Measurements from ENCODE around the gene MDN1. TPM values are rescaled to one million over a fixed set of nuclear protein-coding genes. Genes with fewer than 3 reads are reported as not detected.
"Not testable (repeated sequence)": the region's sequence is repeated elsewhere in the genome, so short reads cannot be mapped to it uniquely, and the experiment has no call there.

The MDN1 gene
- total RNA-seq, 1 donor from 2014 or later: 36.6 TPM

DNA sequence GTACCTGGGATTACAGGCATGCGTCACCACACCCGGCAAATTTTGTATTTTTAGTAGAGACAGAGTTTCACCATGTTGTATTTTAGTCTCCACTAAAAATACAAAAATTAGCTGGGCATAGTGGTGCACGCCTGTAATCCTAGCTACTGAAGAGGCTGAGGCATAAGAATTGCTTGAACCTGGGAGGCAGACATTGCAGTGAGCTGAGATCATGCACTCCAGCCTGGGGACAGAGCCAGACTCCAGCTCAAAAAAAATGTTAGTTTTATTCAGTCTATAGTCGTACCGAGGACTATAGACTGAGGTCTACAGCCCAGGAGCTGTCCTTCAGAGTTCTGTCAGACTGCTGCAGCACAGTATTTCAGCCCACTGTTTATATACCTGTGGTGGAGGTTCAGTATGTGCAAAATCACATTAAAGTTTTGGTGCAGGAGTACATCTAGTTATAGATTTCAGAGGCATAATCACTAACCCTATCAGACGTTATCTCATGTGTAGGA is 6.5 kb upstream of the MDN1 start:
- DNase-seq (ENCODE audit: low read depth): no peak

DNA sequence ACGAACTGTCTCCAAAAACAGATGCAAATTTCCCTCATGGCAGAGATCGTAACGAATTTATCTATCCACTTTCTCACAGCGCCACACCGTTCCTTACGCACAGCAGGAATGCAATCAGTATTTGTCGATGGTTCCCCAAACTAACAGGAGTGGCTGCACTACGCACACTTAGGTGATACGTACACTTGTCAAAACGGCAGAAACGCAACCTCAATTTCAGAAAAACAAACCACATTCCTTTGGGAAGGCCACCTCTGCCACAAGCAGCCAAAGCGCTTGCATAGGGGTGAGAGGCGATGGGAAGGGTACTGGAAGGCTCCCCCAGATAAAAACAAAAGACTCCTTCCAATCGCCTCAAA is 638 bp downstream of the MDN1 start:
- DNase-seq (ENCODE audit: low read depth): peak; percentile 48

DNA sequence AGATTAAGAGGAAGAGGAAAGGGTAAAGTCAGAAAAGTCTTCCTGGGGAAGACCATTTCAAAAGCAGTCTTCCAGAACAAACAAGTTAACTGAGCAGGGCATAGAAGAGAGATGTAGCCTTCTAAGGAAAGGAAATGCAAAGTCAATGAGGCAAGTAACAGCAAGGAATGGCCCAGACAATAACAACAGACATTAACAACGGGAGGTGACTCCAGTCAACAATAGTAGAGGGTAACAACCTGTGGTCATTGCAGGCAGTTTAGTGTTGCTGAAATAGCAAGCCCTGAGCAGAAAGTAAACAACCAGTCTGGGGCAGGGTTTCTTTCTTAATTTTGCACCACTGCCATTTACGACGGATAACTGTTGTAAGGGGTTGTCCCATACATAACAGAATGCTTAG is 2.1 kb downstream of the MDN1 start:
- DNase-seq (ENCODE audit: low read depth): peak; percentile 79

DNA sequence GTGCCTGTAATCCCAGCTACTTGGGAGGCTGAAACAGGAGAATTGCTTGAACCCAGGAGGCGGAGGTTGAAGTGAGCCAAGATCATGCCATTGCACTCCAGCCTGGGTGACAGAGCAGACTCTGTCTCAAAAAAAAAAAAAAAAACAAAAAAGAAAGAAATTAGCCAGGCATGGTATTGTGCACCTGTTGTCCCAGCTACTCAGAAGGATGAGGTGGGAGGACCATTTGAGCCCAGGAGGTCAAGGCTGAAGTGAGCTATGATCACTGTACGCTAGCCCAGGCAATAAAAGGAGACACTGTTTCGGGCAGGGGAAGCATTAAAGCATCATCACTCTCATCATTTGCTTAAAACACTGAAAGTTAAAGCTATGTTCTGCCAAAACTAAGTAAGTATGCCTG is 6.2 kb downstream of the MDN1 start:
- not testable (repeated sequence) for DNase-seq (ENCODE audit: low read depth)

DNA sequence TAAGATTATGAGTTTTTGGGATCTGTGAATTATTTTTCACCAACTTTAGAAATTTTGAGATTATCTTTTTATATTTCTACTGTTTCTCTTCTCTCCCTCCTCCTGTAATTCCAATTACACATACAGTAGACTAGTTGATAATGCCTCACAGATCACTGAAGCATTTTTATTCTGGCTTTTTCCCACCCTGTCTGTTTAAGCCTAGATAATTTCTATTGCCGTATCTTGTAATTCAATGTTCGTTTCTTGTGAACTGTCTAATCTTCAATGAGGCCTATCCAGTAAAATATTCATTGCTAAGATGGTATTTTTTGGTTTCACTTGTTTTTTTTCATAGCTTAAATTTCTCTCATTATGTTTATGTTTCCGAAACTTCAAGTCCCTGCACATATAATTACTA is 12.0 kb downstream of the MDN1 start:
- DNase-seq (ENCODE audit: low read depth): no peak

DNA sequence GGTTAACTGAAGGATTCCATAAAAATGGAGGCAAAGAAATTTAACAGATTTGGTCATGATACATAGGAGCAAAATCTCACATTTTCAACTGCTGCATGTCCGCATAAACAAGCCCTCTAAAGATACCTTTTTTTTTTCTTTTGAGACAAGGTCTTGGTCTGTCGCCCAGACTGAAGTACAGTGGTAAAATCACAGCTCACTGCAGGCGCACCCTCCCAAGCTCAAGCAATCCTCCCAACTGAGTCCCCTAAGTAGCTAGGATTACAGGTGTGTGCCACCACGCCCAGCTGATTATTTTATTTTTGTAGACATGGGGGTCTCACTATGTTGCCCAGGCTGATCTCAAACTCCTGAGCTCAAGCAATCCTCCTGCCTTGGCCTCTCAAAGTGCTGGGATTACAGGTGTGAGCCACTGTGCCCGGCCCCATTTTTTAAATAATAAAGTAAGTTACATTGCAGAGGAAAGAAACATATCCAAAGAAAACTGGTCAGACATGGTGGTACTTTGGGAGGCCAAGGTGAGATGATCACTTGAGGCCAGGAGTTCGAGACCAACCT is 13.7 kb downstream of the MDN1 start:
- DNase-seq (ENCODE audit: low read depth): no peak

DNA sequence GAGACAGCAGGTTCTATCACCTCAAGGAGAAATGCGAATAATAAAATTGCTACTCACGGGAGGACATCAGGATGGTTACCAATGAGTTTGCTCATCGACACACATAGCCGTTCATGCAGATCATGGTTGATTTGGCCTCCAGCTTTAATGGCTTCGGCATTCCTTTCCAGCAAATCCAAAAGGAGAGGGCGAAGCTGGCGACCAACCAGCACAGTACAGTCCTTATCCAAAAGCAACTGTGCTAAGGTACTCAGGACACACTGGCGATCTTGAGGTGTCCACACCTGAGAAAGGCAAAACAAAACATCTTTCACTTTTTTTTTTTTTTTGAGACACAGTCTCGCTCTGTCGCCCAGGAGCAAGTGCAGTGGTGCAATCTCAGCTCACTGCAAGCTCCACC is 16.3 kb downstream of the MDN1 start:
- no peak for DNase-seq (ENCODE audit: low read depth)

DNA sequence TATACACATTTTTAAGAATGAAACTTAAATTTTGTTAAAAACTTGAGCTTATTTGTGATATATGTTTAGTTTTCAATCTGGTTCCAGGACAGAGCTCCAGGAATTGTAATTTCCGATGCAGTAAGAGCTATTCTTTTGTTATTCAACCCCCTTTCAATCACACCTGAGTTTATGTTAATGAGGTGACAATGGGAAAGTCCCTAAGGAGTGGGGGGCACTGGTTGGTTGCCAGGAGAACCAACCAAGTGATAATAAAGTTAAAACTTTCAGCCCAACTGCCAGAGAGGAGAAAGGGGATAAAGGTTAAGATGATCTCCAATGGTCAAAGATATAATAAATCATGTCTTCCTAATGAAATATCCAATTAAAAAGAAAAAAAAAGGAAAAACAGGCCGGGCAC is 19.8 kb downstream of the MDN1 start:
- no peak for DNase-seq (ENCODE audit: low read depth)

DNA sequence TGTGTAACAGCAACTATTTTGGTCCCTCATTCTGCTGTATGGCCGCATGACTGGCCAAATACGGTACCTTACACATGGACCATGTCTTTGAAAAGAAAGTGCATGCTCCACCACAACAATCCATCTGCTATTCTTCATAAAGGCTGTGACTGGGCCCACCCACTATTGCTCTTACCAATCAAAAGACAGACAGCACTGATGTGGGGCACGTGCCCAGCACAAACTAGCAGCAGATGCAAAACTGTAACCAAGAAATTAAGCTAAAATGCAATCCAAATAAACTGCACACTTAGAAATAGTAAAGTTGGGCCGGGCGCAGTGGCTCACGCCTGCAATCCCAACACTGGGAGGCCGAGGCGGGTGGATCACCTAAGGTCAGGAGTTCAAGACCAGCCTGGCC is 20.5 kb downstream of the MDN1 start:
- no peak for DNase-seq (ENCODE audit: low read depth)

GRCh38 chr6:89797317-89797716 is 22.3 kb downstream of the MDN1 start:
- DNase-seq (ENCODE audit: low read depth): no peak

DNA sequence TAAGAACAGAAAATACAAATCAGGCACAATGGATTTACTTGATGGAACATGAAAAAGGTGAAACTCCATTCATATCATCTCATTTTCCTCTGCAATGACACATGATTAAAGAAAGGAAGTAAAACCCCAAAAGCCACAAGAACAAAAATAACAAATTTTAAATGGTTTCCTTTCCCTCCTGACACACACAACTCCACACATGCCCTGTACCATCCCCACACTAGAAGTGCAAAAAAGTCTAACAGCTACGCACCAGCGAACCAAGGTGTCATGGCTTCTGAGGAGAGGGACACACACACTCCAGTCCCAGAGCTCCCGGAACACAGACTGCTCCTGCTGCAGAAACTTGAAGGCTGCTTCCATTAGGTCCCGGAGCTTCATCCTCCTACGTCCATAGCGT is 25.3 kb downstream of the MDN1 start:
- no peak for DNase-seq (ENCODE audit: low read depth)

DNA sequence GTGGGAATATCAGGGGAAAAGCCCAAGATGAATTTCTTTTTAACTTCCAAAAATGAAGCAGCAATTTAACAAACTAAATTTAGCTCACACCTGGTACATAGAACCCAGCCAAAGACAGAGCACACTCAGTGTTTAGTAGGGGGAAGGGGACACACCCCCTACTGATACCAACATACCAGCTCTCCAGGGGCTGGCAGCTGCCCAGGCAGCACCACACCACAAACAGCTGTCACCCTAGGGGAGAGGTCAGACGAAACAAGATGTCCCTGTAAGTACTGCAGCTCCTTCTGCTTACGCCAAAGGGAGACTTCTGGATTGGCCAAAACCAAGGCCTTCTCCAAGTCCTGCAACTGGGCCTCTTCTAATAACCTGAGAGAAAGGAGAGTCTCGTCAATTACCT is 26.0 kb downstream of the MDN1 start:
- DNase-seq (ENCODE audit: low read depth): no peak

DNA sequence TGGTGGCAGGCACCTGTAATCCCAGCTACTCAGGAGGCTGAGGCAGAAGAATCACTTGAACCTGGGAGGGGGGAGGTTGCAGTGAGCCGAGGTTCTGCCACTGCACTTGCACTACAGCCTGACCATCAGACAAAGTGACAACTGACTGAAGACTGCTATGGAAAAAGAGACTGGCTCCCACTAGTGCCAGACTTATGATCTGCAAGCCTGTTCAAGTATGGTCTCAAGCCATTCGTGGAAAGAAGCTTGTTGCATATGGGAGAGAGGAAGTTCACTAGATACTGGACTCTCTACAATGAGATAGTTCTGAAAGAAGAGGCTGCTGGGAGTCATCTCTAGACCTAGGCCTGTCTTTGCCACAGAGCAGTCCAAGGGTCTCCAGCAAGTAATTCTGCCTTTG is 26.7 kb downstream of the MDN1 start:
- peak; percentile 42 for DNase-seq (ENCODE audit: low read depth)

- no peak for DNase-seq (ENCODE audit: low read depth)
These were observed 29.2 kb downstream of the MDN1 start for GRCh38 chr6:89790403-89790802.

DNA sequence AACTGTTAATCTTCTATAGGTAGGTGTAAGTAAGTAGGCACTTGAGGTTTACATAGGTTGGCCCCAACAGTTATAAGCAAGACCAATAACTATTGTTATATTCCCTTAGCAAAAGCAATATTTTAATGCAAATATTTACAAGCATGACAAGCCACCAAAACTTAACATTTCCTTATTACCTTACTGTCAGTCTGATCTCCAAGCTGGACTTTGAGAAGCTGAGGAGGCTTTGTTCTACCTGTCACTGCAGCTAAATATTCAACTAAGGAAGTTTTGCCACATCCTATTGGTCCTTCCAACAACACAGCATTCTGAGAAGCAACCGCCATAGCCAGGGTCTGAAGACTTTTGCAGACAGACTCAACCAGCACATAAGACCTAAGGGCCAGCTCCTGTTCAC is 29.6 kb downstream of the MDN1 start:
- no peak for DNase-seq (ENCODE audit: low read depth)

GRCh38 chr6:89787660-89788328 is 31.8 kb downstream of the MDN1 start:
- no peak for DNase-seq (ENCODE audit: low read depth)

GRCh38 chr6:89786970-89787369 is 32.6 kb downstream of the MDN1 start:
- no peak for DNase-seq (ENCODE audit: low read depth)

- no peak for DNase-seq (ENCODE audit: low read depth)
These were observed 34.8 kb downstream of the MDN1 start for GRCh38 chr6:89784838-89785237.

- not testable (repeated sequence) for DNase-seq (ENCODE audit: low read depth)
These were observed 36.3 kb downstream of the MDN1 start for GRCh38 chr6:89783293-89783692.

- no peak for DNase-seq (ENCODE audit: low read depth)
These were observed 37.4 kb downstream of the MDN1 start for GRCh38 chr6:89782222-89782621.

- no peak for DNase-seq (ENCODE audit: low read depth)
These were observed 38.2 kb downstream of the MDN1 start for GRCh38 chr6:89781070-89782034.

GRCh38 chr6:89777455-89777854 is 42.1 kb downstream of the MDN1 start:
- DNase-seq (ENCODE audit: low read depth): no peak

Data from renal cortical epithelial cell (primary cell).